ENCODE measurements around the gene CD8A.

DNA sequence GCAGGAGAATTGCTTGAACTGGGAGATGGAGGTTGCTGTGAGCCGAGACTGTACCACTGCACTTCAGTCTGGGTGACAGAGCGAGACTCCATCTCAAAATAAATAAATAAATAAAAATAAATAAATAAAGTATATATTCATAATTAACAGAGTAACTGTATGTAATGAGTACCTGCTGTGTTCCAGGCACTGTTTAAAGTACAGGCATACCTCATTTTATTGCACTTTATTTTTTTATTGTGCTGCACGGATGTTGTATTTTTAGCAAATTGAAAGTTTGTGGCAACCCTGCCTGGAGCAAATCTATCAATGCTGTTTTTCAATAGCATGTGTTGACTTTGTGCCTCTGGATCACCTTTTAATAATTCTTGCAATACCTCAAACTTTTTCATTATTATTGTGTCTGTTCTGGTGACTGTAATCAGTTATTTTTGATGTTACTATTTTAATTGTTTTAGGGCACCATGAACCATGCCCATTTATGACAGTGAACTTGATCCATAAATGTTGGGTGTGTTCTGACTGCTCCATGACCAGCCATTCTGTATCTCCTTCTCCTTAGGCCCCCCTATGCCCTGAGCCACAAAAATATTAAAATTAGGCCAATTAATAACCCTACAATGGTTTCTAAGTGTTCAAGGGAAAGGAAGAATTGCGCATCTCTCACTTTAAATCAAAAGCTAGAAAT, 27.5 kb upstream of the CD8A start:
- TF ChIP-seq, protein P1, sequence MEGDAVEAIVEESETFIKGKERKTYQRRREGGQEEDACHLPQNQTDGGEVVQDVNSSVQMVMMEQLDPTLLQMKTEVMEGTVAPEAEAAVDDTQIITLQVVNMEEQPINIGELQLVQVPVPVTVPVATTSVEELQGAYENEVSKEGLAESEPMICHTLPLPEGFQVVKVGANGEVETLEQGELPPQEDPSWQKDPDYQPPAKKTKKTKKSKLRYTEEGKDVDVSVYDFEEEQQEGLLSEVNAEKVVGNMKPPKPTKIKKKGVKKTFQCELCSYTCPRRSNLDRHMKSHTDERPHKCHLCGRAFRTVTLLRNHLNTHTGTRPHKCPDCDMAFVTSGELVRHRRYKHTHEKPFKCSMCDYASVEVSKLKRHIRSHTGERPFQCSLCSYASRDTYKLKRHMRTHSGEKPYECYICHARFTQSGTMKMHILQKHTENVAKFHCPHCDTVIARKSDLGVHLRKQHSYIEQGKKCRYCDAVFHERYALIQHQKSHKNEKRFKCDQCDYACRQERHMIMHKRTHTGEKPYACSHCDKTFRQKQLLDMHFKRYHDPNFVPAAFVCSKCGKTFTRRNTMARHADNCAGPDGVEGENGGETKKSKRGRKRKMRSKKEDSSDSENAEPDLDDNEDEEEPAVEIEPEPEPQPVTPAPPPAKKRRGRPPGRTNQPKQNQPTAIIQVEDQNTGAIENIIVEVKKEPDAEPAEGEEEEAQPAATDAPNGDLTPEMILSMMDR (IDR thresholded peaks at IDR 0.05; ENCODE audit: low read depth, low read length) = no peak
- TF ChIP-seq, protein P2, sequence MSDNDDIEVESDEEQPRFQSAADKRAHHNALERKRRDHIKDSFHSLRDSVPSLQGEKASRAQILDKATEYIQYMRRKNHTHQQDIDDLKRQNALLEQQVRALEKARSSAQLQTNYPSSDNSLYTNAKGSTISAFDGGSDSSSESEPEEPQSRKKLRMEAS (IDR thresholded peaks at IDR 0.05; ENCODE audit: low read depth, low read length) = no peak
- no peak for TF ChIP-seq POLR2A (IDR thresholded peaks at IDR 0.05; ENCODE audit: extremely low read depth, insufficient read length)
- TF ChIP-seq MYC (IDR thresholded peaks at IDR 0.05; ENCODE audit: low read depth, low read length) = no peak

Data from NB4 (cell line).